Stimulated activated CD8-positive, alpha-beta memory T cell treated with anti-CD3 and anti-CD28 coated beads, Interleukin-12 subunit alpha, Interleukin-12 subunit beta, amount 100 ng/mL, for 4 hours (primary cell): ENCODE measurements around the gene NHLRC1.
A peak's percentile ranks its signal among the peaks of the same experiment; 100 is the strongest.
"Not testable (repeated sequence)": the region's sequence is repeated elsewhere in the genome, so short reads cannot be mapped to it uniquely, and the experiment has no call there.

Experiments used
- DNase-seq: peaks from one replicate; pipeline ENCODE4 v3.0.0-alpha.2; 2020; ENCODE audit warnings: low read depth

NHLRC1 gene

GRCh38 chr6:18122128-18123093, at the start of gene NHLRC1:
Gene NHLRC1 (minus strand): TSS chr6:18122677. CDS start chr6:18122606, 71 bp downstream.
- peak; percentile 57 for DNase-seq

GRCh38 chr6:18171871-18172270, 49.4 kb upstream of the NHLRC1 start:
- no peak for DNase-seq

GRCh38 chr6:18168264-18168663, 45.8 kb upstream of the NHLRC1 start:
- no peak for DNase-seq

GRCh38 chr6:18166312-18167036, 44.0 kb upstream of the NHLRC1 start:
- no peak for DNase-seq

GRCh38 chr6:18165751-18166150, 43.3 kb upstream of the NHLRC1 start:
- no peak for DNase-seq

GRCh38 chr6:18162401-18162800, 39.9 kb upstream of the NHLRC1 start:
- DNase-seq, result no peak

- DNase-seq, result no peak
Measured at GRCh38 chr6:18161431-18161830, 39.0 kb upstream of the NHLRC1 start.

- DNase-seq, result no peak
Measured at GRCh38 chr6:18160911-18161310, 38.4 kb upstream of the NHLRC1 start.

GRCh38 chr6:18155864-18156421, 33.5 kb upstream of the NHLRC1 start:
- peak; percentile 24 for DNase-seq

- DNase-seq, result peak; percentile 99
Measured at GRCh38 chr6:18155150-18155863, 32.8 kb upstream of the NHLRC1 start, which contains the start of gene KDM1B. Gene KDM1B (plus strand): TSS chr6:18155422. CDS start chr6:18159896, 4,474 bp downstream.

GRCh38 chr6:18154507-18155149, 32.2 kb upstream of the NHLRC1 start, which contains the start of gene TPMT:
Gene TPMT (minus strand): TSS chr6:18155077. CDS start chr6:18149127, 5,950 bp downstream.
- DNase-seq, result no peak

GRCh38 chr6:18153311-18153703, 30.8 kb upstream of the NHLRC1 start:
- no peak for DNase-seq

- DNase-seq, result no peak
Measured at GRCh38 chr6:18151801-18152200, 29.3 kb upstream of the NHLRC1 start.

- DNase-seq, result not testable (repeated sequence)
Measured at GRCh38 chr6:18151391-18151790, 28.9 kb upstream of the NHLRC1 start.

GRCh38 chr6:18148304-18149025, 26.0 kb upstream of the NHLRC1 start:
- DNase-seq, result no peak

- no peak for DNase-seq
Measured at GRCh38 chr6:18147616-18148015, 25.1 kb upstream of the NHLRC1 start.

- no peak for DNase-seq
Measured at GRCh38 chr6:18147160-18147559, 24.7 kb upstream of the NHLRC1 start.

- no peak for DNase-seq
Measured at GRCh38 chr6:18142591-18142861, 20.0 kb upstream of the NHLRC1 start.

GRCh38 chr6:18141805-18142590, 19.5 kb upstream of the NHLRC1 start:
- no peak for DNase-seq
